ENCODE results near the gene ARAP2. TPM values are rescaled to one million over a fixed set of nuclear protein-coding genes. Genes with fewer than 3 reads are reported as not detected.

ARAP2 gene
- polyA plus RNA-seq, 1 experiment: not detected

DNA sequence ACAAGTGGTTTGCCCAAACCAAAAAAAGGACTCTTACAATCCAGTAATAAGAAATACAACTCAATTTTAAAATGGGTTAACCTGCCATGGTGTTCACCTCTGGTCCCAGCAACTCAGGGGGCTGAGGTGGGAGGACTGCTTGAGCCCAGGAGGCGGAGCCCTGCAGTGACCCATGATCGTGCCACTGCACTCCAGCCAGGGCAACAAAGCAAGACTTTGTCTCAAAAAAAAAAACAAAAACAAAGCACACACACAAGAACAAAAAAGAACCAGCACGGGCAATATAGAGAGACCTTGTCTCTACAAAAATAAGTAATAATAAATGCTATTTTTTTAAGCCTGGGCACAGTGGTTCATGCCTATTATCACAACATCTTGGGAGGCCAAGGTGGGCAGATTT is 28.7 kb downstream of the ARAP2 start:
- POLR2A ChIA-PET: no interaction called here
- no peak for DNase-seq (ENCODE audit: low read depth)
- TF ChIP-seq, protein P1, sequence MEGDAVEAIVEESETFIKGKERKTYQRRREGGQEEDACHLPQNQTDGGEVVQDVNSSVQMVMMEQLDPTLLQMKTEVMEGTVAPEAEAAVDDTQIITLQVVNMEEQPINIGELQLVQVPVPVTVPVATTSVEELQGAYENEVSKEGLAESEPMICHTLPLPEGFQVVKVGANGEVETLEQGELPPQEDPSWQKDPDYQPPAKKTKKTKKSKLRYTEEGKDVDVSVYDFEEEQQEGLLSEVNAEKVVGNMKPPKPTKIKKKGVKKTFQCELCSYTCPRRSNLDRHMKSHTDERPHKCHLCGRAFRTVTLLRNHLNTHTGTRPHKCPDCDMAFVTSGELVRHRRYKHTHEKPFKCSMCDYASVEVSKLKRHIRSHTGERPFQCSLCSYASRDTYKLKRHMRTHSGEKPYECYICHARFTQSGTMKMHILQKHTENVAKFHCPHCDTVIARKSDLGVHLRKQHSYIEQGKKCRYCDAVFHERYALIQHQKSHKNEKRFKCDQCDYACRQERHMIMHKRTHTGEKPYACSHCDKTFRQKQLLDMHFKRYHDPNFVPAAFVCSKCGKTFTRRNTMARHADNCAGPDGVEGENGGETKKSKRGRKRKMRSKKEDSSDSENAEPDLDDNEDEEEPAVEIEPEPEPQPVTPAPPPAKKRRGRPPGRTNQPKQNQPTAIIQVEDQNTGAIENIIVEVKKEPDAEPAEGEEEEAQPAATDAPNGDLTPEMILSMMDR (IDR thresholded peaks at IDR 0.05; ENCODE audit: insufficient read depth, low read depth, low read length): no peak
- no peaks in the 10 kb centered on the region for H3K36me3 ChIP-seq (ENCODE audit: control insufficient read depth, insufficient read depth, low read length)
- H3K27me3 ChIP-seq (ENCODE audit: control insufficient read depth, insufficient read depth, low read length): no peaks in the 10 kb centered on the region
- H3K4me3 ChIP-seq (ENCODE audit: low read depth, low read length): no peak overlapping the region
- CTCF ChIA-PET: no interaction called here

DNA sequence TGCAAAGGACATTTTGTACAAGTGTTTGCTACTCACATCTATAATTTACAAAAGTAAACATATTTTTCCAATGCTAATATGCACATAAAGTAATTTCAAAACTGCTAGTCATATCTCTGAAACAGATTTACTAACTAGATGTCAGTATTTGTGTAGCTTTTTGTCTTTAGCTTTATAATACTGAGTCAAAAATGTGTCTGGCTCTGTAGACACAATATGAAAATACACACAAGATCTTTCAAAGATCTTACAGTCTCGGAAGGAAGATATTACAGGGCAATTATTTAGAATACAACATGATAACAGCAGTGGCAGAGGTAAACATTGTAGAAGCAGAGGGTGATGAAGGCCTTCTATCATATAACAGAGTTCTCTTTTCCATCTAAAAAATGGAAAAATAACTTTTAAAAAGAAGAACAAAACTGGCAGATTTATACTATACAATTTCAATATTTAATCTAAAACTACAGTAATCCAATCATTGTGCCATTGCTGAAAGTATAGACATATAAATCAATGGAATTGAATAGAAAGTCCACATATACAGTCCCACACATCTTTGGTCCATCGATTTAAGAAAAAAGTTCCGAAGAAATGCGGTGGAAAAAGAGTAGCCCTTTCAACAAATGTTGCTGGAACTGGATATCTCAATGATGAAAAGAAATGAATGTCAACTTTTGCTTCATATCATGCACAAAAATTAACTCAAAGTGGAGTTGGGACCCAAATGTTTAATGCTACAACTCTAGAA is 29.4 kb downstream of the ARAP2 start:
- POLR2A ChIA-PET: no interaction called here
- H3K4me3 ChIP-seq (ENCODE audit: low read depth, low read length): no peak overlapping the region
- no peaks in the 10 kb centered on the region for H3K36me3 ChIP-seq (ENCODE audit: control insufficient read depth, insufficient read depth, low read length)
- no peaks in the 10 kb centered on the region for H3K27me3 ChIP-seq (ENCODE audit: control insufficient read depth, insufficient read depth, low read length)
- no peak for DNase-seq (ENCODE audit: low read depth)
- CTCF ChIA-PET: no interaction called here
- TF ChIP-seq, protein P1 (IDR thresholded peaks at IDR 0.05; ENCODE audit: insufficient read depth, low read depth, low read length): no peak

DNA sequence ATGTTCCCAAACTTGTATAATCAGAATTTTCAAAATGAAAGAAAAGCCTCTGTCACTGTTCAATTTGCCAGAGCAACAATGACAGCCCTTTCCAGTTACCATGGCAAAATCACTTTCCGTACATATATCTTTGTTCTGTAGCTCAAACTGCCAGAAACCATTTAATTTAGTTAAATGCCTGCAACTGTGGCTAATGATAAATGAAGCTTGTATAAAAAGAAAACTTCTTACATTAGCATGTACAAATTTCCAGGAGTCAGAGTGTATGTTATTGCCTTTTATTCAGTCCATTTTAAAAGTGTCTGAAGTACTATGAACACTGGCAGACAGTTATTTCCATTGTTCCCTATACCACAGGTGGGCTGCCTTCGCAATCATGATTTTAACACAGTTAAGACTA is 30.3 kb downstream of the ARAP2 start:
- TF ChIP-seq, protein P1 (IDR thresholded peaks at IDR 0.05; ENCODE audit: insufficient read depth, low read depth, low read length): no peak
- CTCF ChIA-PET: no interaction called here
- DNase-seq (ENCODE audit: low read depth): no peak
- POLR2A ChIA-PET: no interaction called here
- H3K36me3 ChIP-seq (ENCODE audit: control insufficient read depth, insufficient read depth, low read length): no peaks in the 10 kb centered on the region
- no peak overlapping the region for H3K4me3 ChIP-seq (ENCODE audit: low read depth, low read length)
- H3K27me3 ChIP-seq (ENCODE audit: control insufficient read depth, insufficient read depth, low read length): no peaks in the 10 kb centered on the region

DNA sequence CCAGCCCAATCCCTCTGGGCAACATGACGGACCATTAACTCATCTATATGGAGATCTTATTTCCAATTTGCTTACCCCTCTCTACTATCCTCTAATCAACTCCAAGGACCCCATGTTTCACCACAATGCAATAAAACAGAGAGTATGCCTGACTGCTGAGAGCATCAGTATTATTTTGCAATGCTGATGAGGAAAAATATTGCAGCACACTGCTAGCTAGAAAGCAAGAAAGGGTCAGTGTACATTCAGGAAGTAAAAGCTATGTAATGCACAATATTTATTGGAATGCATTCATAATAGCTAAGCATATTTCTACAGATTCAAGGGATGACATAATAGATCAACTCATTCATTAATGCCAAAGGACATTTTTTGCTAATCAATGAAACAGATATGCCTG is 33.2 kb downstream of the ARAP2 start:
- CTCF ChIA-PET: no interaction called here
- Histone ChIP-seq H3K36me3 (ENCODE audit: control insufficient read depth, insufficient read depth, low read length) (no peaks in the 10 kb centered on the region), H3K27me3 (ENCODE audit: control insufficient read depth, insufficient read depth, low read length) (no peaks in the 10 kb centered on the region), H3K4me3 (ENCODE audit: low read depth, low read length) (no peak overlapping the region)
- DNase-seq (ENCODE audit: low read depth): no peak
- POLR2A ChIA-PET: no interaction called here
- TF ChIP-seq, protein P1 (IDR thresholded peaks at IDR 0.05; ENCODE audit: insufficient read depth, low read depth, low read length): no peak

DNA sequence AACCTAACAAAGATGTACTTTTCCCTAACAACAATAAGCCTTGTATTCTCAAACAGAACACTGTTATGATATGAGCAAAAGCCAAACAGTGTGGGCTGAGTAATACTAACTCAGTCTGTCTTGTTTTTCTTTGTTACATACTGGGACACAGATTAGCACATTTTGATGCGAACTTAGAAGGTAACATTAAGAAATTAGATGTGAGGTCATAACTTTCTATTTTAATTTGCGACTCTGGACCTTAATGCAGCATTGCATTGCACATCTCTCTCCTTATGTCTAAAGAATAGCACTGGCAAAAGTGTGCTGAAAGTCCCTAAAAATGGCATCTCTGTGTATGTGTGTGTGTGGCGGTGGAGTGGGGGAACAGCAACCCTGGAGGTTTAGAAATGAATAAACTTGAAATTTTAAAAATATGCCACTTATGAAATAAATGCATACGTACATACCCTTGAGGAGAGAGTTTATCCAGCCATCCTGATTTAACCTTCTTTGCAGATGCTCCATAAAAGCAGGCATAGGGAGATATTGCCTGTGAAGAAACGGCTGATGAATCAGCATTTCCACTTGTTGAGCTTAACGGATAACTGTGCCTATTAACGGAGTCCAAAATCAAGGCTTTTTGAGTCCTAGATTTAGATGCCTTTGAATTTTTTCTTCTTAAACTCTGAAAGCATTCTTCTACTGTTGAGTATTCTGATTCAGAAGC is 34.2 kb downstream of the ARAP2 start:
- TF ChIP-seq, protein P1 (IDR thresholded peaks at IDR 0.05; ENCODE audit: insufficient read depth, low read depth, low read length): no peak
- POLR2A ChIA-PET: no interaction called here

More for the DNA sequence above, 34.2 kb downstream of the ARAP2 start:
- no peak for DNase-seq (ENCODE audit: low read depth)
- Histone ChIP-seq H3K27me3 (ENCODE audit: control insufficient read depth, insufficient read depth, low read length) (no peaks in the 10 kb centered on the region), H3K36me3 (ENCODE audit: control insufficient read depth, insufficient read depth, low read length) (no peaks in the 10 kb centered on the region), H3K4me3 (ENCODE audit: low read depth, low read length) (no peak overlapping the region)
- CTCF ChIA-PET: no interaction called here

All from BJ (cell line).